ENCODE results near the gene KIF6. TPM values are rescaled to one million over a fixed set of nuclear protein-coding genes. Genes with fewer than 3 reads are reported as not detected.

Gene KIF6
- polyA plus RNA-seq, 2 of the 4 experiments (the other 2 are of a cell fraction), result 0.05 to 0.39 TPM

- ATAC-seq (no peak), FAIRE-seq (no peak)
Measured at GRCh38 chr6:39407446-39407993, 317.7 kb downstream of the KIF6 start.

GRCh38 chr6:39404312-39404711, 320.9 kb downstream of the KIF6 start:
- 67% methylated on average over 1 of the region's 1 CpG for WGBS (ENCODE audit: missing lambda C conversion rate)
- Histone ChIP-seq H3K4me2 (no peak overlapping the region), H3K9me3 (no peaks in the 10 kb centered on the region), H3K4me1 (no peaks in the 10 kb centered on the region), H3K4me3 (no peak overlapping the region), H3K27ac (no peak overlapping the region)
- no peak for DNase-seq (ENCODE audit: low read depth in 1 of 2, low spot score in 1 of 2)
- TF ChIP-seq RARB (CRISPR knock-in tag; IDR thresholded peaks at IDR 0.05) (no peak), CBX8 (IDR thresholded peaks at IDR 0.05) (no peak), EHF (CRISPR knock-in tag; IDR thresholded peaks at IDR 0.05) (no peak), EP300 (IDR thresholded peaks at IDR 0.05) (no peak), POLR2A (IDR thresholded peaks at IDR 0.05; ENCODE audit: low read length) (no peak), RAD21 (conservative IDR thresholded peaks at IDR 0.05 in 1 of 2, IDR thresholded peaks at IDR 0.05 in 1 of 2) (no peak), RCOR1 (IDR thresholded peaks at IDR 0.05; ENCODE audit: low read depth, low read length) (no peak), NFE2L2 (conservative IDR thresholded peaks at IDR 0.05; ENCODE audit: low read length) (no peak), HES2 (IDR thresholded peaks at IDR 0.05) (no peak), BCL3 (IDR thresholded peaks at IDR 0.05) (no peak), KDM5A (IDR thresholded peaks at IDR 0.05) (no peak)
- ChIA-PET CTCF (no interaction called here), POLR2A (no interaction called here)
- ATAC-seq, result no peak
- FAIRE-seq, result no peak

More at GRCh38 chr6:39407446-39407993, 317.7 kb downstream of the KIF6 start:
- Histone ChIP-seq H3K9me3 (no peaks in the 10 kb centered on the region), H3K4me2 (no peak overlapping the region), H3K4me1 (no peaks in the 10 kb centered on the region), H3K27ac (no peak overlapping the region), H3K4me3 (no peak overlapping the region)
- POLR2A ChIA-PET, result no interaction called here
- TF ChIP-seq RCOR1 (IDR thresholded peaks at IDR 0.05; ENCODE audit: low read depth, low read length) (no peak), POLR2A (IDR thresholded peaks at IDR 0.05; ENCODE audit: low read length) (no peak), KDM5A (IDR thresholded peaks at IDR 0.05) (no peak), RAD21 (conservative IDR thresholded peaks at IDR 0.05 in 1 of 2, IDR thresholded peaks at IDR 0.05 in 1 of 2) (no peak), PHF8 (IDR thresholded peaks at IDR 0.05; ENCODE audit: borderline replicate concordance, low read depth) (no peak), ATOH8 (CRISPR knock-in tag; IDR thresholded peaks at IDR 0.05; ENCODE audit: low read depth) (no peak), ESRRA (IDR thresholded peaks at IDR 0.05; ENCODE audit: borderline replicate concordance, low read length) (no peak), RFX5 (IDR thresholded peaks at IDR 0.05) (no peak), CHD2 (IDR thresholded peaks at IDR 0.05; ENCODE audit: low read length, partially characterized antibody) (no peak), FOSB (CRISPR knock-in tag; IDR thresholded peaks at IDR 0.05) (no peak), EHF (CRISPR knock-in tag; IDR thresholded peaks at IDR 0.05) (no peak), CTCF (IDR thresholded peaks at IDR 0.05) (no peak), CEBPB (IDR thresholded peaks at IDR 0.05) (no peak), HES2 (IDR thresholded peaks at IDR 0.05) (no peak), HOXB13 (CRISPR knock-in tag; IDR thresholded peaks at IDR 0.05; ENCODE audit: low read depth) (no peak), NR3C1 (IDR thresholded peaks at IDR 0.05) (no peak), PBX3 (IDR thresholded peaks at IDR 0.05) (no peak), KDM1A (IDR thresholded peaks at IDR 0.05; ENCODE audit: low read depth) (no peak)
- CTCF ChIA-PET, result interaction anchor here (1.4 kb wide), 1 partner anchor 9 kb away, joined by 3 read pairs; no protein-coding TSS in a partner anchor
- no peak for DNase-seq (ENCODE audit: low read depth in 1 of 2, low spot score in 1 of 2)
- WGBS (ENCODE audit: missing lambda C conversion rate), result 68% methylated on average over 1 of the region's 1 CpG

Measured in A549 (cell line).